GM18861 (cell line): ENCODE measurements around the gene NUDT1.

ENCODE experiments used
- ATAC-seq: cut with Tn5 transposase; IDR thresholded peaks from one replicate; pipeline ENCODE4 v1.9.1; 2021; ENCODE audit not compliant: unreplicated experiment

NUDT1 gene

GRCh38 chr7:2241580-2242540 is at the start of gene NUDT1, which contains the start of gene MRM2:
TSS of gene NUDT1 (plus strand) at chr7:2242226. CDS start at chr7:2244575, 2,349 bp downstream.
TSS of gene MRM2 (minus strand) at chr7:2242205. CDS start at chr7:2242169, 36 bp downstream.
- ATAC-seq: no peak

- ATAC-seq: no peak
Measured at GRCh38 chr7:2192831-2193534, 49.0 kb upstream of the NUDT1 start.

GRCh38 chr7:2193575-2194305 is 48.3 kb upstream of the NUDT1 start:
- ATAC-seq: no peak

GRCh38 chr7:2195400-2196246 is 46.4 kb upstream of the NUDT1 start:
- ATAC-seq: no peak

- ATAC-seq: no peak
Measured at GRCh38 chr7:2196381-2197378, 45.3 kb upstream of the NUDT1 start.

GRCh38 chr7:2197436-2198155 is 44.4 kb upstream of the NUDT1 start:
- ATAC-seq: no peak

- ATAC-seq: no peak
Measured at GRCh38 chr7:2198206-2198605, 43.8 kb upstream of the NUDT1 start.

GRCh38 chr7:2198760-2199159 is 43.3 kb upstream of the NUDT1 start:
- ATAC-seq: no peak

- no peak for ATAC-seq
Measured at GRCh38 chr7:2199528-2199927, 42.5 kb upstream of the NUDT1 start.

- ATAC-seq: no peak
Measured at GRCh38 chr7:2199956-2200583, 42.0 kb upstream of the NUDT1 start.

GRCh38 chr7:2200584-2200980 is 41.4 kb upstream of the NUDT1 start:
- ATAC-seq: no peak

GRCh38 chr7:2201128-2201527 is 40.9 kb upstream of the NUDT1 start:
- ATAC-seq: no peak

GRCh38 chr7:2201686-2202360 is 40.2 kb upstream of the NUDT1 start:
- no peak for ATAC-seq

- no peak for ATAC-seq
Measured at GRCh38 chr7:2202361-2202761, 39.7 kb upstream of the NUDT1 start.

- ATAC-seq: no peak
Measured at GRCh38 chr7:2202901-2203765, 38.9 kb upstream of the NUDT1 start.

GRCh38 chr7:2203766-2204300 is 38.2 kb upstream of the NUDT1 start:
- ATAC-seq: no peak
